GM12878 (cell line): ENCODE results near the gene TCF23. TPM values are rescaled to one million over a fixed set of nuclear protein-coding genes. Genes with fewer than 3 reads are reported as not detected.

ENCODE experiments used
- ATAC-seq: fragments of 200-7000 bp; cut with Tn5 transposase; 3 replicates; pipeline ENCODE4 v1.9.1; 2020; ENCODE audit warnings: mild to moderate bottlenecking, moderate library complexity
- BruUV-seq: library from RNA; stranded (reverse); fragments of 400-500 nt; replicated peaks from 2 replicates; lab custom pipeline; 2021; lab: Mats Ljungman, UMichigan
- CTCF ChIA-PET: fragments of 300-600 bp; sonication (Branson Sonifier 250); formaldehyde crosslinking; extraction: SDS; loops from one replicate; lab custom pipeline; 2021; ENCODE audit warnings: inconsistent platforms; lab: Yijun Ruan, JAX
- POLR2A ChIA-PET: fragments of 350-600 bp; formaldehyde crosslinking; extraction: SDS; loops from one replicate; lab custom pipeline; 2021; ENCODE audit warnings: inconsistent platforms; lab: Charles Lee
- RAD21 ChIA-PET: fragments of 300-600 bp; sonication (Branson Sonifier 250); formaldehyde crosslinking; loops from one replicate; lab custom pipeline; 2023; ENCODE audit warnings: antibody characterized with exemption; ENCODE audit not compliant: unreplicated experiment; lab: Charles Lee
- SMC1A ChIA-PET: fragments of 300-600 bp; sonication (Branson Sonifier 250); formaldehyde crosslinking; loops from one replicate; lab custom pipeline; 2023; ENCODE audit not compliant: unreplicated experiment, uncharacterized antibody; lab: Charles Lee
- DNase-seq: peaks from one replicate; pipeline ENCODE4 v3.0.0-alpha.2; 2011; ENCODE audit warnings: low read depth, low spot score
- FAIRE-seq: peaks from 3 replicates; lab custom pipeline; 2011; peaks lifted over from hg19 to GRCh38; lab: Jason Lieb, UNC
- H2AFZ ChIP-seq: 2 replicates; pipeline ENCODE4 v1.6.0; 2011; ENCODE audit warnings: low read depth, low read length, control low read depth; ENCODE audit not compliant: control insufficient read depth
- H3K27ac ChIP-seq: 2 replicates; pipeline ENCODE4 v1.5.1; 2011; ENCODE audit warnings: control low read depth; ENCODE audit not compliant: control insufficient read depth, insufficient read depth
- H3K27me3 ChIP-seq, 2 experiments: replicated peaks in 1 of 2; 2 replicates each; pipeline versions ENCODE4 v1.6.0 to v1.6.1; 2011; ENCODE audit warnings: low read length in 1 of 2; ENCODE audit not compliant: control insufficient read depth in 2 of 2, insufficient read depth in 2 of 2
- H3K36me3 ChIP-seq, 2 experiments: 2 replicates each; pipeline ENCODE4 v1.5.1; 2011; ENCODE audit warnings: low read length in 1 of 2; ENCODE audit not compliant: control insufficient read depth in 2 of 2, insufficient read depth in 2 of 2
- H3K4me1 ChIP-seq: 2 replicates; pipeline ENCODE4 v1.6.1; 2011; ENCODE audit warnings: mild to moderate bottlenecking, low read length, moderate library complexity, mixed read lengths; ENCODE audit not compliant: control insufficient read depth, insufficient read depth
- H3K4me2 ChIP-seq: 2 replicates; pipeline ENCODE4 v1.6.0; 2011; ENCODE audit warnings: control low read depth; ENCODE audit not compliant: control insufficient read depth, insufficient read depth
- H3K4me3 ChIP-seq: fragments of 200-600 bp; sonication (generic); 2 replicates; pipeline ENCODE4 v1.5.1; 2016
- H3K79me2 ChIP-seq: 2 replicates; pipeline ENCODE4 v1.6.0; 2011; ENCODE audit warnings: low read length; ENCODE audit not compliant: control insufficient read depth, insufficient read depth
- H3K9ac ChIP-seq: 2 replicates; pipeline ENCODE4 v1.8.0; 2011; ENCODE audit warnings: low read length, control low read depth, mixed read lengths; ENCODE audit not compliant: control insufficient read depth, insufficient read depth
- H3K9me3 ChIP-seq: replicated peaks from 3 replicates; pipeline ENCODE4 v1.5.1; 2011; ENCODE audit warnings: mild to moderate bottlenecking, low read length; ENCODE audit not compliant: control insufficient read depth, insufficient read depth
- H4K20me1 ChIP-seq: 2 replicates; pipeline ENCODE4 v1.6.0; 2011; ENCODE audit not compliant: control insufficient read depth, insufficient read depth
- EZH2 ChIP-seq: IDR thresholded peaks from 2 replicates; pipeline ENCODE4 v1.6.1; 2012; ENCODE audit warnings: low read depth, mild to moderate bottlenecking, control low read depth, inconsistent platforms, low read length, borderline replicate concordance; ENCODE audit not compliant: control insufficient read depth
- FOS ChIP-seq: IDR thresholded peaks from 3 replicates; pipeline ENCODE4 v1.6.1; 2011; ENCODE audit warnings: borderline replicate concordance; ENCODE audit not compliant: insufficient read length; ENCODE audit errors: extremely low read depth
- FOXK2 ChIP-seq: fragments of 450-650 bp; IDR thresholded peaks from 2 replicates; pipeline ENCODE4 v1.6.1; 2017; ENCODE audit warnings: mild to moderate bottlenecking, moderate library complexity
- KAT2A ChIP-seq: conservative IDR thresholded peaks from 2 replicates; pipeline ENCODE4 v1.6.1; 2011; ENCODE audit warnings: low read depth, low read length; ENCODE audit not compliant: control insufficient read depth
- POU2F2 ChIP-seq: IDR thresholded peaks from 3 replicates; pipeline ENCODE4 v1.6.1; 2011; ENCODE audit warnings: low read depth, mild to moderate bottlenecking, low read length, borderline replicate concordance
- RAD21 ChIP-seq: IDR thresholded peaks from 2 replicates; pipeline ENCODE4 v1.6.1; 2011; ENCODE audit warnings: mild to moderate bottlenecking, low read depth, low read length, moderate library complexity; ENCODE audit not compliant: insufficient read depth
- SMC3 ChIP-seq: IDR thresholded peaks from 2 replicates; pipeline ENCODE4 v1.6.1; 2011; ENCODE audit warnings: low read length, improper control_type of control experiment, borderline replicate concordance
- SRF ChIP-seq, 2 experiments: IDR thresholded peaks; 2 replicates each; pipeline ENCODE4 v1.6.1; 2011; ENCODE audit warnings: low read depth in 2 of 2, low read length in 2 of 2, mild to moderate bottlenecking in 1 of 2, moderate library complexity in 1 of 2
- STAT1 ChIP-seq: fragments of 450-650 bp; conservative IDR thresholded peaks from 2 replicates; pipeline ENCODE4 v1.6.1; 2014; ENCODE audit warnings: antibody characterized with exemption, mild to moderate bottlenecking
- SUZ12 ChIP-seq: fragments of 200-600 bp; sonication (generic); IDR thresholded peaks from one replicate; pipeline ENCODE4 v1.6.1; 2018; ENCODE audit warnings: antibody characterized with exemption, mild to moderate bottlenecking; ENCODE audit not compliant: unreplicated experiment
- TARDBP ChIP-seq: IDR thresholded peaks from 2 replicates; pipeline ENCODE4 v1.6.1; 2016; ENCODE audit warnings: borderline replicate concordance
- YBX1 ChIP-seq: fragments of 450-650 bp; IDR thresholded peaks from 2 replicates; pipeline ENCODE4 v1.6.1; 2016; ENCODE audit warnings: antibody characterized with exemption
- WGBS: methylation state at CpG from one replicate; pipeline ENCODE4 v1.1.6; 2016; ENCODE audit warnings: low lambda C conversion rate; ENCODE audit not compliant: insufficient replicate concordance, insufficient coverage; ENCODE audit errors: missing lambda C conversion rate; 5-methylcytosine and 5-hydroxymethylcytosine counted together
- in situ Hi-C: fragments of 300-500 bp; cut with MboI; formaldehyde crosslinking; loops from 9 replicates; pipeline ENCODE4 v1.14.3; 2018; ENCODE audit warnings: mixed read lengths
- intact Hi-C: fragments of 100-400 bp; cut with micrococcal nuclease; formaldehyde crosslinking; loops from one replicate; pipeline ENCODE4 v1.14.2; 2022; ENCODE audit not compliant: unreplicated experiment
- polyA plus RNA-seq, 11 experiments: library from polyadenylated mRNA; depleted of rRNA in 4 of 11; unstranded in 6 of 11; stranded (reverse) in 5 of 11; fragments of >200 nt; fragmentation: Nextera tagmentation in 4 of 11; fragmentation: Illumina TruSeq in 1 of 11; extraction: Ambion mirVana in 4 of 11; extraction: Trizol in 1 of 11; gene quantifications; 1 replicate in 1 of 11; 2 replicates in 10 of 11; pipeline versions ENCODE4 v1.2.1 to v1.2.3, GENCODE V29; 2011 to 2016; ENCODE audit warnings: inconsistent platforms in 2 of 11, missing spikeins in 2 of 11, low read depth in 1 of 11
- total RNA-seq, 4 experiments: library from RNA; depleted of rRNA in 3 of 4; stranded (reverse); fragments of >200 nt in 3 of 4; fragmentation: Illumina TruSeq in 1 of 4; extraction: Trizol in 1 of 4; gene quantifications; 2 replicates each; pipeline versions ENCODE4 v1.2.1 to v1.2.3, GENCODE V29; 2013 to 2021
- TF ChIP-seq, protein P1 (sequence below): IDR thresholded peaks from 2 replicates; pipeline ENCODE4 v1.6.1; 2012; ENCODE audit warnings: mild to moderate bottlenecking, low read depth, low read length
- TF ChIP-seq, protein P2 (sequence below): IDR thresholded peaks from 2 replicates; pipeline ENCODE4 v1.6.1; 2011; ENCODE audit warnings: low read depth, low read length, improper control_type of control experiment, borderline replicate concordance
- TF ChIP-seq, protein P3 (sequence below): fragments of 450-650 bp; IDR thresholded peaks from 2 replicates; pipeline ENCODE4 v1.6.1; 2016; ENCODE audit warnings: mild to moderate bottlenecking
- TF ChIP-seq, protein P4 (sequence below): IDR thresholded peaks from 2 replicates; pipeline ENCODE4 v1.6.1; 2012; ENCODE audit warnings: low read depth, low read length, improper control_type of control experiment
- TF ChIP-seq, protein P5 (sequence below): fragments of 450-650 bp; IDR thresholded peaks from 2 replicates; pipeline ENCODE4 v1.6.1; 2017; ENCODE audit warnings: borderline replicate concordance

Gene TCF23
- total and polyA plus RNA-seq, 10 of the 15 experiments (the other 5 are each of a cell fraction or from before 2014, with no cell fraction given) = not detected

DNA sequence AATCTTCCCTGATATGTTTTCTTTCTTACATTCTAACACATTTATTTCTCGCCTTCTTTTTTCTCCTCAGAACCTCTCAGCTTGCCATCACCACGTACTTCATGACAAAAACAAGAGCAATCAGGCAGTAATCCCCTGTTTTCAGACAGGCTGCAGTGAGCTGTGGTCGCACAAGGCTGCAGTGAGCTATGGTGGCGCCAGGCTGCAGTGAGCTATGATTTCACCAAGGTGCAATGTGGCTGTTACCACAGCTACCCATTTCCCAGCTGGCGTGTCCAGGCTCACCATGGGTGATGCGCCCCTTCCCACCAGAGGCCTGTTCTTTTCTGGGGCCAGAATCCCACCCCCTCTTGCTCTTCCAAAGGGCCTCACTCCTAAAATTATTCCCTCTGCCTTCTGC lies 25.8 kb downstream of the TCF23 start:
- ChIA-PET POLR2A (no interaction called here), SMC1A (interaction anchor here (0.6 to 1.5 kb wide), 3 partner anchors 17 to 393 kb away, joined by 3 to 4 read pairs (median 3); no protein-coding TSS in a partner anchor), CTCF (interaction anchor here (0.7 to 1.5 kb wide), 4 partner anchors 13 to 124 kb away, joined by 3 to 8 read pairs (median 3); no protein-coding TSS in a partner anchor), RAD21 (no interaction called here)
- ATAC-seq (peak; percentile 46; the same call in 2 of the 3 replicates), DNase-seq (no peak), FAIRE-seq (no peak)
- no peaks in the 10 kb centered on the region for H3K79me2 ChIP-seq
- no peaks in the 10 kb centered on the region for H3K9me3 ChIP-seq
- H3K36me3 ChIP-seq = no peaks in the 10 kb centered on the region
- H3K27me3 ChIP-seq = no peaks in the 10 kb centered on the region; a peak in 1 of 4 replicates
- H3K4me3 ChIP-seq = no peak overlapping the region
- no peaks in the 10 kb centered on the region for H4K20me1 ChIP-seq
- H3K9ac ChIP-seq = no peak overlapping the region
- peaks cover 15% of the 10 kb centered on the region for H3K4me1 ChIP-seq
- in situ Hi-C loops = no loop called here
- H3K27ac ChIP-seq = no peak overlapping the region
- no peak overlapping the region for H3K4me2 ChIP-seq
- WGBS = 9% methylated on average over 6 of the region's 6 CpGs
- BruUV-seq = no TSS peak
- no peak overlapping the region for H2AFZ ChIP-seq
- intact Hi-C loops = loop anchor here (10.0 kb wide), 1 partner anchor 110 kb away; the partner anchor contains the start of gene TRIM54
- TF ChIP-seq, protein P1, sequence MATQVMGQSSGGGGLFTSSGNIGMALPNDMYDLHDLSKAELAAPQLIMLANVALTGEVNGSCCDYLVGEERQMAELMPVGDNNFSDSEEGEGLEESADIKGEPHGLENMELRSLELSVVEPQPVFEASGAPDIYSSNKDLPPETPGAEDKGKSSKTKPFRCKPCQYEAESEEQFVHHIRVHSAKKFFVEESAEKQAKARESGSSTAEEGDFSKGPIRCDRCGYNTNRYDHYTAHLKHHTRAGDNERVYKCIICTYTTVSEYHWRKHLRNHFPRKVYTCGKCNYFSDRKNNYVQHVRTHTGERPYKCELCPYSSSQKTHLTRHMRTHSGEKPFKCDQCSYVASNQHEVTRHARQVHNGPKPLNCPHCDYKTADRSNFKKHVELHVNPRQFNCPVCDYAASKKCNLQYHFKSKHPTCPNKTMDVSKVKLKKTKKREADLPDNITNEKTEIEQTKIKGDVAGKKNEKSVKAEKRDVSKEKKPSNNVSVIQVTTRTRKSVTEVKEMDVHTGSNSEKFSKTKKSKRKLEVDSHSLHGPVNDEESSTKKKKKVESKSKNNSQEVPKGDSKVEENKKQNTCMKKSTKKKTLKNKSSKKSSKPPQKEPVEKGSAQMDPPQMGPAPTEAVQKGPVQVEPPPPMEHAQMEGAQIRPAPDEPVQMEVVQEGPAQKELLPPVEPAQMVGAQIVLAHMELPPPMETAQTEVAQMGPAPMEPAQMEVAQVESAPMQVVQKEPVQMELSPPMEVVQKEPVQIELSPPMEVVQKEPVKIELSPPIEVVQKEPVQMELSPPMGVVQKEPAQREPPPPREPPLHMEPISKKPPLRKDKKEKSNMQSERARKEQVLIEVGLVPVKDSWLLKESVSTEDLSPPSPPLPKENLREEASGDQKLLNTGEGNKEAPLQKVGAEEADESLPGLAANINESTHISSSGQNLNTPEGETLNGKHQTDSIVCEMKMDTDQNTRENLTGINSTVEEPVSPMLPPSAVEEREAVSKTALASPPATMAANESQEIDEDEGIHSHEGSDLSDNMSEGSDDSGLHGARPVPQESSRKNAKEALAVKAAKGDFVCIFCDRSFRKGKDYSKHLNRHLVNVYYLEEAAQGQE = no peak
- no peak for TF ChIP-seq SMC3
- no peak for TF ChIP-seq YBX1
- TF ChIP-seq, protein P2, sequence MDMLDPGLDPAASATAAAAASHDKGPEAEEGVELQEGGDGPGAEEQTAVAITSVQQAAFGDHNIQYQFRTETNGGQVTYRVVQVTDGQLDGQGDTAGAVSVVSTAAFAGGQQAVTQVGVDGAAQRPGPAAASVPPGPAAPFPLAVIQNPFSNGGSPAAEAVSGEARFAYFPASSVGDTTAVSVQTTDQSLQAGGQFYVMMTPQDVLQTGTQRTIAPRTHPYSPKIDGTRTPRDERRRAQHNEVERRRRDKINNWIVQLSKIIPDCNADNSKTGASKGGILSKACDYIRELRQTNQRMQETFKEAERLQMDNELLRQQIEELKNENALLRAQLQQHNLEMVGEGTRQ = no peak
- no peak for TF ChIP-seq FOXK2
- TF ChIP-seq RAD21 = no peak
- TF ChIP-seq POU2F2 = no peak
- TF ChIP-seq, protein P3, sequence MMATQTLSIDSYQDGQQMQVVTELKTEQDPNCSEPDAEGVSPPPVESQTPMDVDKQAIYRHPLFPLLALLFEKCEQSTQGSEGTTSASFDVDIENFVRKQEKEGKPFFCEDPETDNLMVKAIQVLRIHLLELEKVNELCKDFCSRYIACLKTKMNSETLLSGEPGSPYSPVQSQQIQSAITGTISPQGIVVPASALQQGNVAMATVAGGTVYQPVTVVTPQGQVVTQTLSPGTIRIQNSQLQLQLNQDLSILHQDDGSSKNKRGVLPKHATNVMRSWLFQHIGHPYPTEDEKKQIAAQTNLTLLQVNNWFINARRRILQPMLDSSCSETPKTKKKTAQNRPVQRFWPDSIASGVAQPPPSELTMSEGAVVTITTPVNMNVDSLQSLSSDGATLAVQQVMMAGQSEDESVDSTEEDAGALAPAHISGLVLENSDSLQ = no peak
- TF ChIP-seq, protein P4, sequence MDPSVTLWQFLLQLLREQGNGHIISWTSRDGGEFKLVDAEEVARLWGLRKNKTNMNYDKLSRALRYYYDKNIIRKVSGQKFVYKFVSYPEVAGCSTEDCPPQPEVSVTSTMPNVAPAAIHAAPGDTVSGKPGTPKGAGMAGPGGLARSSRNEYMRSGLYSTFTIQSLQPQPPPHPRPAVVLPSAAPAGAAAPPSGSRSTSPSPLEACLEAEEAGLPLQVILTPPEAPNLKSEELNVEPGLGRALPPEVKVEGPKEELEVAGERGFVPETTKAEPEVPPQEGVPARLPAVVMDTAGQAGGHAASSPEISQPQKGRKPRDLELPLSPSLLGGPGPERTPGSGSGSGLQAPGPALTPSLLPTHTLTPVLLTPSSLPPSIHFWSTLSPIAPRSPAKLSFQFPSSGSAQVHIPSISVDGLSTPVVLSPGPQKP = no peak
- no peak for TF ChIP-seq SUZ12
- no peak for TF ChIP-seq STAT1
- TF ChIP-seq TARDBP = no peak
- no peak for TF ChIP-seq SRF (IDR thresholded peaks at IDR 0.05; ENCODE audit: low read depth in 2 of 2, low read length in 2 of 2)
- TF ChIP-seq FOS = no peak
- TF ChIP-seq KAT2A = no peak
- TF ChIP-seq, protein P5, sequence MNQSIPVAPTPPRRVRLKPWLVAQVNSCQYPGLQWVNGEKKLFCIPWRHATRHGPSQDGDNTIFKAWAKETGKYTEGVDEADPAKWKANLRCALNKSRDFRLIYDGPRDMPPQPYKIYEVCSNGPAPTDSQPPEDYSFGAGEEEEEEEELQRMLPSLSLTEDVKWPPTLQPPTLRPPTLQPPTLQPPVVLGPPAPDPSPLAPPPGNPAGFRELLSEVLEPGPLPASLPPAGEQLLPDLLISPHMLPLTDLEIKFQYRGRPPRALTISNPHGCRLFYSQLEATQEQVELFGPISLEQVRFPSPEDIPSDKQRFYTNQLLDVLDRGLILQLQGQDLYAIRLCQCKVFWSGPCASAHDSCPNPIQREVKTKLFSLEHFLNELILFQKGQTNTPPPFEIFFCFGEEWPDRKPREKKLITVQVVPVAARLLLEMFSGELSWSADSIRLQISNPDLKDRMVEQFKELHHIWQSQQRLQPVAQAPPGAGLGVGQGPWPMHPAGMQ = no peak
- TF ChIP-seq EZH2 = no peak
